IMR-90 (cell line): ENCODE data around the gene OR51G1. TPM values are rescaled to one million over a fixed set of nuclear protein-coding genes. Genes with fewer than 3 reads are reported as not detected.
A peak's percentile ranks its signal among the peaks of the same experiment; 100 is the strongest.

Source experiments
- ATAC-seq: fragments of 200-7000 bp; cut with Tn5 transposase; 2 replicates; pipeline ENCODE4 v1.9.1; 2020; ENCODE audit warnings: low read depth, mild to moderate bottlenecking, moderate library complexity
- BruUV-seq: library from RNA; stranded (reverse); fragments of 400-500 nt; replicated peaks from 2 replicates; lab custom pipeline; 2021; lab: Mats Ljungman, UMichigan
- CTCF ChIA-PET: fragments of 300-600 bp; formaldehyde crosslinking; extraction: SDS; loops from one replicate; lab custom pipeline; 2021; ENCODE audit warnings: antibody characterized with exemption; lab: Yijun Ruan, JAX
- POLR2A ChIA-PET: fragments of 300-600 bp; sonication (Branson Sonifier 250); formaldehyde crosslinking; loops from one replicate; lab custom pipeline; 2022; ENCODE audit warnings: antibody characterized with exemption; ENCODE audit not compliant: unreplicated experiment; lab: Charles Lee
- DNase-seq: peaks from one replicate; pipeline ENCODE4 v3.0.0; 2013
- H2AFZ ChIP-seq: replicated peaks from 2 replicates; pipeline ENCODE3; 2013; ENCODE audit warnings: low read length, mild to moderate bottlenecking; ENCODE audit not compliant: poor library complexity
- H2AK5ac ChIP-seq: 2 replicates; pipeline ENCODE4 v1.6.1; 2013; ENCODE audit warnings: low read depth, low read length, inconsistent platforms
- H2AK9ac ChIP-seq: replicated peaks from 2 replicates; pipeline ENCODE3; 2013; ENCODE audit warnings: mild to moderate bottlenecking, low read depth, low read length, moderate library complexity; ENCODE audit not compliant: poor library complexity
- H2BK120ac ChIP-seq: 2 replicates; pipeline ENCODE4 v1.6.1; 2013; ENCODE audit warnings: low read depth, low read length, inconsistent platforms
- H2BK15ac ChIP-seq: 3 replicates; pipeline ENCODE4 v1.6.1; 2013; ENCODE audit warnings: low read depth, low read length, inconsistent platforms
- H2BK20ac ChIP-seq: 2 replicates; pipeline ENCODE4 v1.6.1; 2013; ENCODE audit warnings: low read depth, mild to moderate bottlenecking, inconsistent platforms, low read length, moderate library complexity
- H2BK5ac ChIP-seq: 2 replicates; pipeline ENCODE4 v1.6.1; 2013; ENCODE audit warnings: mild to moderate bottlenecking, low read depth, low read length, inconsistent platforms; ENCODE audit not compliant: poor library complexity, severe bottlenecking
- H3K14ac ChIP-seq: replicated peaks from 2 replicates; pipeline ENCODE4 v1.6.1; 2013; ENCODE audit warnings: low read depth, low read length, inconsistent platforms
- H3K18ac ChIP-seq: 2 replicates; pipeline ENCODE4 v1.6.1; 2013; ENCODE audit warnings: low read depth, low read length, control low read depth
- H3K23ac ChIP-seq: 2 replicates; pipeline ENCODE4 v1.6.1; 2013; ENCODE audit warnings: low read depth, low read length, inconsistent platforms
- H3K27ac ChIP-seq: 2 replicates; pipeline ENCODE4 v1.5.1; 2013; ENCODE audit warnings: mild to moderate bottlenecking, control low read depth, low read length; ENCODE audit not compliant: insufficient read depth
- H3K27me3 ChIP-seq: 2 replicates; pipeline ENCODE4 v1.6.1; 2013; ENCODE audit warnings: low read length; ENCODE audit not compliant: control insufficient read depth, insufficient read depth
- H3K36me3 ChIP-seq: 2 replicates; pipeline ENCODE4 v1.6.1; 2013; ENCODE audit warnings: low read length, mixed read lengths; ENCODE audit not compliant: control insufficient read depth, insufficient read depth
- H3K4ac ChIP-seq: 2 replicates; pipeline ENCODE4 v1.6.1; 2013; ENCODE audit warnings: low read depth, low read length, inconsistent platforms
- H3K4me1 ChIP-seq: 2 replicates; pipeline ENCODE4 v1.6.1; 2013; ENCODE audit warnings: low read length, mixed read lengths; ENCODE audit not compliant: control insufficient read depth, insufficient read depth
- H3K4me2 ChIP-seq: 2 replicates; pipeline ENCODE4 v1.6.1; 2013; ENCODE audit warnings: low read depth, mild to moderate bottlenecking, control low read depth, low read length, moderate library complexity
- H3K4me3 ChIP-seq: 2 replicates; pipeline ENCODE4 v1.5.1; 2013; ENCODE audit warnings: low read depth, mild to moderate bottlenecking, control low read depth, low read length, moderate library complexity; ENCODE audit not compliant: insufficient read depth
- H3K56ac ChIP-seq: 2 replicates; pipeline ENCODE4 v1.6.1; 2013; ENCODE audit warnings: low read length, inconsistent platforms; ENCODE audit not compliant: insufficient read depth; ENCODE audit errors: extremely low read depth
- H3K79me1 ChIP-seq, 2 experiments: 2 replicates each; pipeline ENCODE4 v1.6.1; 2013; ENCODE audit warnings: low read length in 2 of 2, inconsistent platforms in 1 of 2, low read depth in 1 of 2
- H3K9ac ChIP-seq: 2 replicates; pipeline ENCODE4 v1.6.1; 2013; ENCODE audit warnings: low read depth, low read length, control low read depth
- H3K9me1 ChIP-seq: 2 replicates; pipeline ENCODE4 v1.6.1; 2013; ENCODE audit warnings: low read length, inconsistent platforms; ENCODE audit not compliant: insufficient read depth
- H3K9me3 ChIP-seq: 2 replicates; pipeline ENCODE4 v1.6.1; 2013; ENCODE audit warnings: low read length; ENCODE audit not compliant: control insufficient read depth, insufficient read depth
- H4K20me1 ChIP-seq: 2 replicates; pipeline ENCODE4 v1.6.1; 2013; ENCODE audit warnings: low read length, inconsistent platforms; ENCODE audit not compliant: insufficient read depth
- H4K5ac ChIP-seq: 2 replicates; pipeline ENCODE4 v1.6.1; 2013; ENCODE audit warnings: mild to moderate bottlenecking, low read depth, low read length, control low read depth
- H4K8ac ChIP-seq, 2 experiments: 2 replicates each; pipeline ENCODE4 v1.6.1; 2013; ENCODE audit warnings: low read depth in 2 of 2, low read length in 2 of 2, control low read depth in 1 of 2, inconsistent platforms in 1 of 2
- H4K91ac ChIP-seq: 2 replicates; pipeline ENCODE4 v1.6.1; 2013; ENCODE audit warnings: low read depth, low read length, inconsistent platforms; ENCODE audit not compliant: insufficient read depth
- FOS ChIP-seq: fragments of 150-350 bp; IDR thresholded peaks from 2 replicates; pipeline ENCODE4 v1.6.1; 2016; ENCODE audit warnings: low read depth, low read length
- MAFK ChIP-seq: IDR thresholded peaks from 2 replicates; pipeline ENCODE4 v1.6.1; 2012; ENCODE audit warnings: low read depth, low read length, improper control_type of control experiment
- NFE2L2 ChIP-seq: fragments of 150-350 bp; IDR thresholded peaks from 2 replicates; pipeline ENCODE4 v1.6.1; 2016; ENCODE audit warnings: low read depth, mild to moderate bottlenecking, low read length
- SMC3 ChIP-seq: fragments of 150-350 bp; IDR thresholded peaks from 2 replicates; pipeline ENCODE4 v1.6.1; 2016; ENCODE audit warnings: low read depth, mild to moderate bottlenecking, antibody characterized with exemption, low read length, moderate library complexity
- dilution Hi-C: fragments of 300-500 bp; cut with HindIII; formaldehyde crosslinking; loops from one replicate; pipeline ENCODE4 v1.14.3; 2018; ENCODE audit warnings: low sequenced_read_pairs; ENCODE audit not compliant: unreplicated experiment
- in situ Hi-C: fragments of 300-500 bp; cut with MboI; formaldehyde crosslinking; loops from 3 replicates; pipeline ENCODE4 v1.14.3; 2019; ENCODE audit warnings: low sequenced_read_pairs, inconsistent platforms, mixed read lengths
- intact Hi-C: fragments of 100-400 bp; cut with micrococcal nuclease; formaldehyde crosslinking; loops from 2 replicates; pipeline ENCODE4 v1.10.0; 2022
- polyA plus RNA-seq, 3 experiments: library from polyadenylated mRNA; depleted of rRNA; stranded (reverse); fragments of >200 nt; gene quantifications; 2 replicates each; pipeline ENCODE4 v1.2.3, GENCODE V29; 2012; ENCODE audit warnings: low replicate concordance in 1 of 3
- total RNA-seq: library from RNA; depleted of rRNA; stranded (reverse); fragments of >200 nt; gene quantifications from 2 replicates; pipeline ENCODE4 v1.2.3, GENCODE V29; 2012

OR51G1 gene
- total and polyA plus RNA-seq, 2 of the 4 experiments (the other 2 are of a cell fraction): not detected

DNA sequence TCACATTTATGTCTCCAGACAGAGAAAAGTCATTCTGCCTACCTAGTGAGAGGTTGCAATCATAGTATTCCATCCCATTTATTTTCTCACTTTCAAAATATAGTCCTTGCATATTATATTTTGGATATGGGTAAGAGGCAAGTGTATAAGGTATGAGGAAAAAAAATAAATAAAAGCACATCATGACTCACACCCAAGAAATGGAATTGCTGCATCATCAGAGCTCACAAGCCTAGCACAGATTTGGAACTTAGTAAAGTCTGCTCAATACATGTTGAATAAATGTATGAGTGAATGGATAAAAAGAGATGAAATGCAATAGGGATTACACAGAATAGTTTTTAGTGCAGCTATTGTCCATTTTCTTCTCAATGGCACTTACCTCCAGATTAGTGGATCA, 2.5 kb upstream of the OR51G1 start:
- no peak overlapping the region for H3K4me3 ChIP-seq
- H2BK20ac ChIP-seq: no peak overlapping the region
- H2AK9ac ChIP-seq: no peak overlapping the region
- ATAC-seq (peak; percentile 72), DNase-seq (peak; percentile 47)
- H3K9me1 ChIP-seq: no peaks in the 10 kb centered on the region
- H4K91ac ChIP-seq: no peak overlapping the region
- H3K18ac ChIP-seq: no peak overlapping the region
- no peak overlapping the region for H3K56ac ChIP-seq
- H2AK5ac ChIP-seq: no peak overlapping the region
- no peaks in the 10 kb centered on the region for H3K27me3 ChIP-seq
- no peak overlapping the region for H3K23ac ChIP-seq
- H3K4ac ChIP-seq: no peak overlapping the region
- no TSS peak for BruUV-seq
- POLR2A ChIA-PET: no interaction called here
- CTCF ChIA-PET: no interaction called here
- intact Hi-C loops (no loop called here), dilution Hi-C loops (no loop called here), in situ Hi-C loops (no loop called here)
- H3K14ac ChIP-seq: no peak overlapping the region
- no peaks in the 10 kb centered on the region for H3K79me1 ChIP-seq
- H3K4me1 ChIP-seq: no peaks in the 10 kb centered on the region; the same call in 1 of the 2 replicates
- no peaks in the 10 kb centered on the region for H3K36me3 ChIP-seq
- TF ChIP-seq FOS (0 out of 2 replicates have a peak, but pooled peaks have one; percentile 14), SMC3 (no peak), NFE2L2 (0 out of 2 replicates have a peak, but pooled peaks have one; percentile 26), MAFK (peak; percentile 60)
- H2AFZ ChIP-seq: no peak overlapping the region
- H2BK5ac ChIP-seq: no peak overlapping the region
- no peak overlapping the region for H2BK120ac ChIP-seq
- no peak overlapping the region for H4K8ac ChIP-seq
- H4K5ac ChIP-seq: no peak overlapping the region
- H3K9me3 ChIP-seq: no peaks in the 10 kb centered on the region
- no peak overlapping the region for H3K4me2 ChIP-seq
- H2BK15ac ChIP-seq: no peak overlapping the region
- H3K27ac ChIP-seq: no peak overlapping the region
- no peak overlapping the region for H3K9ac ChIP-seq
- no peaks in the 10 kb centered on the region for H4K20me1 ChIP-seq
